ENCODE data around the gene GLB1L2. TPM values are rescaled to one million over a fixed set of nuclear protein-coding genes. Genes with fewer than 3 reads are reported as not detected.

GLB1L2 gene
- total RNA-seq, 1 donor from 2014 or later: 11.9 TPM

GRCh38 chr11:134398644-134399292 is 67.0 kb downstream of the GLB1L2 start:
- no peak for DNase-seq (ENCODE audit: low spot score, unreplicated experiment)

DNA sequence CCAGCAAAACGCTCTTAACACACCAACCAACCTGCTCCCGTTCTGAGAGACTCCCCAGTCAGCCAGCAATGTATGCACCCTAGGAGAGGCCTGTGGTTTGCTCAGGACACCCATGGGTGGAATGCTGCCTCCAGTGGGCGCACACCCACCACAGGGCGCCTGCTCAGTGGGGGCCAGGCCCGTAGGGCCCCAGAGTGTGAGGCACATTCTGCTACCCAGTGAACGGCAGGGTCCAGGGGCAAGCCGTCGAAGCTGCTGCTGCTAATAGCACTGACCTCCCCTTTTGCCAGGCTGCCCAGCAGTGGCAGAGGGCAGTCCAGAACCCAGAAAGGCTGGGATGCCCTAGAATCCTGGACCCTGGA is 67.5 kb downstream of the GLB1L2 start:
- H3K36me3 Mint-ChIP-seq (ENCODE audit: insufficient read depth): no peaks in the 10 kb centered on the region
- H3K4me3 Mint-ChIP-seq (ENCODE audit: low read depth): no peak overlapping the region
- no peak for TF ChIP-seq CTCF (IDR thresholded peaks at IDR 0.05; ENCODE audit: unreplicated experiment)
- H3K9me3 Mint-ChIP-seq (ENCODE audit: low read depth): peaks cover 6% of the 10 kb centered on the region
- H3K4me1 Mint-ChIP-seq (ENCODE audit: low read depth): no peaks in the 10 kb centered on the region
- DNase-seq (ENCODE audit: low spot score, unreplicated experiment): no peak
- no peak overlapping the region for H3K27ac Mint-ChIP-seq
- H3K27me3 Mint-ChIP-seq: peaks cover 8% of the 10 kb centered on the region

More at GRCh38 chr11:134398644-134399292, 67.0 kb downstream of the GLB1L2 start:
- H3K27ac Mint-ChIP-seq: no peak overlapping the region
- no peak for TF ChIP-seq CTCF (IDR thresholded peaks at IDR 0.05; ENCODE audit: unreplicated experiment)
- H3K36me3 Mint-ChIP-seq (ENCODE audit: insufficient read depth): no peaks in the 10 kb centered on the region
- H3K27me3 Mint-ChIP-seq: peaks cover 8% of the 10 kb centered on the region
- no peak overlapping the region for H3K4me3 Mint-ChIP-seq (ENCODE audit: low read depth)
- H3K9me3 Mint-ChIP-seq (ENCODE audit: low read depth): peaks cover 6% of the 10 kb centered on the region
- peaks cover 3% of the 10 kb centered on the region for H3K4me1 Mint-ChIP-seq (ENCODE audit: low read depth)

DNA sequence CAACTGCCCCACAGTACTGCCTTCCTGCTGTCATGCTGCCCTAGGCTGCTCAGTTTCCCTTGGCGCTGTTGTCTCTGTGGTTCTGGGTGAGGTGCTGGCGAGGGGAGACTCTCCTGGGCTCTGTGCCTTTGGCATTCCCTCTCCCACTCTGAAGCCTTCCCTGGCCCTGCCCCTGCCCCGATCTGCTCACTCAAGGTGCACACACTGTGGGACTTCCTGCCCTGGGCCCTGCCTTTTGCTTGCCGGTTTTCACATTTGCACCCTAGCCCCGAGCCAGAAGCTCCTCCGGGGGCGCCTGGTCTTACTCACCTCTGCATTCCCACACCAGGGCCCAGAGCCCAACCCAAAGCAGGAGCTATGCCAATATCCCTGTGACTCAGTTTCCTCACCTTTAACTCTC is 68.2 kb downstream of the GLB1L2 start:
- no peaks in the 10 kb centered on the region for H3K36me3 Mint-ChIP-seq (ENCODE audit: insufficient read depth)
- H3K4me3 Mint-ChIP-seq (ENCODE audit: low read depth): no peak overlapping the region
- TF ChIP-seq CTCF (IDR thresholded peaks at IDR 0.05; ENCODE audit: unreplicated experiment): no peak
- H3K9me3 Mint-ChIP-seq (ENCODE audit: low read depth): peaks cover 6% of the 10 kb centered on the region
- no peak overlapping the region for H3K27ac Mint-ChIP-seq
- no peak for DNase-seq (ENCODE audit: low spot score, unreplicated experiment)
- H3K4me1 Mint-ChIP-seq (ENCODE audit: low read depth): no peaks in the 10 kb centered on the region
- H3K27me3 Mint-ChIP-seq: peaks cover 8% of the 10 kb centered on the region

- Mint-ChIP-seq H3K9me3 (ENCODE audit: low read depth) (peaks cover 6% of the 10 kb centered on the region), H3K4me3 (ENCODE audit: low read depth) (no peak overlapping the region), H3K4me1 (ENCODE audit: low read depth) (no peaks in the 10 kb centered on the region), H3K27ac (no peak overlapping the region), H3K36me3 (ENCODE audit: insufficient read depth) (no peaks in the 10 kb centered on the region), H3K27me3 (peaks cover 13% of the 10 kb centered on the region)
- DNase-seq (ENCODE audit: low spot score, unreplicated experiment): no peak
- TF ChIP-seq CTCF (IDR thresholded peaks at IDR 0.05; ENCODE audit: unreplicated experiment): no peak
Measured at GRCh38 chr11:134401825-134402809, 70.3 kb downstream of the GLB1L2 start.

DNA sequence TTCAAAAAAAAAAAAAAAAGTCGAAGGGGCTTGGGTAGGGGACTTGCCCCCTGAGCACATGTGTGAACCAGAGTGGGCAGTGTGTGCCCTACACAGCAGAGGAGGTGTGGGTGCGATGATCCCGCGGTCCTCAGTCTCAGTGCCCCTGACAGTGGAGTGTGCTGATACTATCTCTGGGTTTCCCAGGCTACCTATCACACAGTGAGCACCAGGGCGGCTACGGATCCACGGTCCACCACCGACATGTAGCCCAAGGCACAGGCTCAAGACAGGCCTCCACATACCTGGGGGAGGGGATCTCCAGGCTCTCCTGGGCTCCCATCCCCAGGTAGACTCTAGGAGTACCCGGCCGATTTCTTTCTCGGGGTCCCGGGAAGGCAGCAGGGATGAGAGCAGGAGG is 71.1 kb downstream of the GLB1L2 start:
- Mint-ChIP-seq H3K27me3 (peaks cover 21% of the 10 kb centered on the region), H3K4me1 (ENCODE audit: low read depth) (no peaks in the 10 kb centered on the region), H3K4me3 (ENCODE audit: low read depth) (no peak overlapping the region), H3K27ac (no peak overlapping the region), H3K36me3 (ENCODE audit: insufficient read depth) (no peaks in the 10 kb centered on the region), H3K9me3 (ENCODE audit: low read depth) (peaks cover 6% of the 10 kb centered on the region)
- no peak for TF ChIP-seq CTCF (IDR thresholded peaks at IDR 0.05; ENCODE audit: unreplicated experiment)
- no peak for DNase-seq (ENCODE audit: low spot score, unreplicated experiment)

Data from progenitor cell of endocrine pancreas (in vitro differentiated cells).